ENCODE data around the gene OR9K2. TPM values are rescaled to one million over a fixed set of nuclear protein-coding genes. Genes with fewer than 3 reads are reported as not detected.

The OR9K2 gene
- total RNA-seq (ENCODE audit: unreplicated experiment), result not detected
- long read RNA-seq, result 0 reads

- no peaks in the 10 kb centered on the region for H3K36me3 Mint-ChIP-seq (ENCODE audit: low read depth, unreplicated experiment)
- no peak within 1 kb of the TSS for H3K27ac Mint-ChIP-seq (ENCODE audit: unreplicated experiment)
- H3K4me3 Mint-ChIP-seq (ENCODE audit: unreplicated experiment), result no peak within 1 kb of the TSS
- no peaks in the 10 kb centered on the region for H3K27me3 Mint-ChIP-seq (ENCODE audit: unreplicated experiment)
- no peak for TF ChIP-seq CTCF (IDR thresholded peaks at IDR 0.05; ENCODE audit: unreplicated experiment)
- DNase-seq (ENCODE audit: low spot score), result no peak
- no peaks in the 10 kb centered on the region for H3K9me3 Mint-ChIP-seq (ENCODE audit: unreplicated experiment)
- H3K4me1 Mint-ChIP-seq (ENCODE audit: unreplicated experiment), result no peaks in the 10 kb centered on the region
Observed at GRCh38 chr12:55126106-55126505, at the start of gene OR9K2. OR9K2 (plus strand) TSS chr12:55126406; CDS start chr12:55129835, 3,429 bp downstream.

GRCh38 chr12:55092579-55092978 lies 33.6 kb upstream of the OR9K2 start:
- no peak for DNase-seq (ENCODE audit: low spot score)
- Mint-ChIP-seq H3K9me3 (ENCODE audit: unreplicated experiment) (no peaks in the 10 kb centered on the region), H3K27ac (ENCODE audit: unreplicated experiment) (no peak overlapping the region), H3K27me3 (ENCODE audit: unreplicated experiment) (peaks cover 2% of the 10 kb centered on the region), H3K4me3 (ENCODE audit: unreplicated experiment) (no peak overlapping the region), H3K36me3 (ENCODE audit: low read depth, unreplicated experiment) (no peaks in the 10 kb centered on the region), H3K4me1 (ENCODE audit: unreplicated experiment) (no peaks in the 10 kb centered on the region)
- peak; percentile 77 for TF ChIP-seq CTCF (IDR thresholded peaks at IDR 0.05; ENCODE audit: unreplicated experiment)

GRCh38 chr12:55112378-55112875 lies 13.8 kb upstream of the OR9K2 start:
- H3K27ac Mint-ChIP-seq (ENCODE audit: unreplicated experiment), result no peak overlapping the region
- TF ChIP-seq CTCF (IDR thresholded peaks at IDR 0.05; ENCODE audit: unreplicated experiment), result no peak
- no peak for DNase-seq (ENCODE audit: low spot score)
- no peaks in the 10 kb centered on the region for H3K27me3 Mint-ChIP-seq (ENCODE audit: unreplicated experiment)
- no peaks in the 10 kb centered on the region for H3K36me3 Mint-ChIP-seq (ENCODE audit: low read depth, unreplicated experiment)
- no peaks in the 10 kb centered on the region for H3K9me3 Mint-ChIP-seq (ENCODE audit: unreplicated experiment)
- H3K4me1 Mint-ChIP-seq (ENCODE audit: unreplicated experiment), result peaks cover 3% of the 10 kb centered on the region
- no peak overlapping the region for H3K4me3 Mint-ChIP-seq (ENCODE audit: unreplicated experiment)

- Mint-ChIP-seq H3K36me3 (ENCODE audit: low read depth, unreplicated experiment) (no peaks in the 10 kb centered on the region), H3K27ac (ENCODE audit: unreplicated experiment) (no peak overlapping the region), H3K9me3 (ENCODE audit: unreplicated experiment) (no peaks in the 10 kb centered on the region), H3K27me3 (ENCODE audit: unreplicated experiment) (no peaks in the 10 kb centered on the region), H3K4me3 (ENCODE audit: unreplicated experiment) (no peak overlapping the region), H3K4me1 (ENCODE audit: unreplicated experiment) (peaks cover 3% of the 10 kb centered on the region)
- no peak for DNase-seq (ENCODE audit: low spot score)
- no peak for TF ChIP-seq CTCF (IDR thresholded peaks at IDR 0.05; ENCODE audit: unreplicated experiment)
Observed at GRCh38 chr12:55116152-55116551, 10.1 kb upstream of the OR9K2 start.

- Mint-ChIP-seq H3K27me3 (ENCODE audit: unreplicated experiment) (no peaks in the 10 kb centered on the region), H3K9me3 (ENCODE audit: unreplicated experiment) (no peaks in the 10 kb centered on the region), H3K4me3 (ENCODE audit: unreplicated experiment) (no peak overlapping the region), H3K36me3 (ENCODE audit: low read depth, unreplicated experiment) (no peaks in the 10 kb centered on the region), H3K4me1 (ENCODE audit: unreplicated experiment) (no peaks in the 10 kb centered on the region), H3K27ac (ENCODE audit: unreplicated experiment) (no peak overlapping the region)
- TF ChIP-seq CTCF (IDR thresholded peaks at IDR 0.05; ENCODE audit: unreplicated experiment), result no peak
- no peak for DNase-seq (ENCODE audit: low spot score)
Observed at GRCh38 chr12:55132816-55133215, 6.6 kb downstream of the OR9K2 start.

Measured in endothelial cell (in vitro differentiated cells).